T-cell (primary cell): Measurements from ENCODE around the gene MRGPRX3. TPM values are rescaled to one million over a fixed set of nuclear protein-coding genes. Genes with fewer than 3 reads are reported as not detected.

Source experiments
- ATAC-seq, 4 experiments: fragments of 200-7000 bp in 3 of 4; fragments of 150-1000 bp in 1 of 4; cut with Tn5 transposase; replicated peaks in 1 of 4; 1 replicate in 3 of 4; 2 replicates in 1 of 4; pipeline ENCODE4 v1.10.0; 2021; ENCODE audit warnings: moderate library complexity in 3 of 4, mild to moderate bottlenecking in 2 of 4, moderate number of reproducible peaks in 1 of 4
- CTCF ChIA-PET, 2 donors: fragments of 300-600 bp; sonication (Branson Sonifier 250); formaldehyde crosslinking; loops; one replicate each; lab custom pipeline; 2022; ENCODE audit warnings: antibody characterized with exemption in 2 of 2; lab: Charles Lee
- POLR2A ChIA-PET, 2 donors: fragments of 300-600 bp; sonication (Branson Sonifier 250); formaldehyde crosslinking; loops; one replicate each; lab custom pipeline; 2022; ENCODE audit warnings: antibody characterized with exemption in 2 of 2; lab: Charles Lee
- DNase-seq, 35 experiments: peaks; one replicate each; pipeline versions ENCODE4 v3.0.0 to v3.0.0-alpha.2; 2013 to 2023
- H3K27ac ChIP-seq: one replicate; pipeline ENCODE4 v1.5.1; 2013; ENCODE audit warnings: low read length
- H3K27me3 ChIP-seq, 2 experiments: replicated peaks in 1 of 2; 1 replicate in 1 of 2; 2 replicates in 1 of 2; pipeline versions ENCODE4 v1.6.1 to v1.7.0; 2013; ENCODE audit warnings: low read length in 1 of 2, mixed read lengths in 1 of 2; ENCODE audit not compliant: control insufficient read depth in 2 of 2, insufficient read depth in 2 of 2; ENCODE audit errors: extremely low read depth in 1 of 2
- H3K36me3 ChIP-seq, 2 donors: 1 replicate in 1 of 2; 2 replicates in 1 of 2; pipeline versions ENCODE4 v1.6.1 to v1.7.0; 2013; ENCODE audit warnings: low read length in 1 of 2; ENCODE audit not compliant: control insufficient read depth in 2 of 2, insufficient read depth in 1 of 2; ENCODE audit errors: extremely low read depth in 1 of 2
- H3K4me1 ChIP-seq, 2 experiments: 1 replicate in 1 of 2; 2 replicates in 1 of 2; pipeline versions ENCODE4 v1.6.1 to v1.7.0; 2013; ENCODE audit warnings: low read length in 2 of 2, mixed read lengths in 1 of 2; ENCODE audit not compliant: insufficient read depth in 2 of 2, control insufficient read depth in 1 of 2; ENCODE audit errors: extremely low read depth in 1 of 2
- H3K4me3 ChIP-seq, 2 donors: 1 replicate in 1 of 2; 2 replicates in 1 of 2; pipeline versions ENCODE4 v1.5.1 to v1.7.0; 2013; ENCODE audit warnings: mild to moderate bottlenecking in 2 of 2, low read length in 1 of 2, moderate library complexity in 1 of 2; ENCODE audit not compliant: control insufficient read depth in 1 of 2; ENCODE audit errors: extremely low read depth in 1 of 2
- H3K9me3 ChIP-seq: 2 replicates; pipeline ENCODE4 v1.7.0; 2013
- H3K27ac Mint-ChIP-seq, 2 donors: one replicate each; pipeline ENCODE4 v1.8.0; 2020 to 2021; ENCODE audit warnings: mild to moderate bottlenecking in 2 of 2, mixed read lengths in 2 of 2
- H3K27me3 Mint-ChIP-seq, 2 donors: one replicate each; pipeline ENCODE4 v1.8.0; 2021 to 2022; ENCODE audit warnings: mixed read lengths in 2 of 2
- H3K36me3 Mint-ChIP-seq: one replicate; pipeline ENCODE4 v1.8.0; 2021; ENCODE audit warnings: mixed read lengths
- H3K4me1 Mint-ChIP-seq, 3 donors: one replicate each; pipeline ENCODE4 v1.8.0; 2020 to 2022; ENCODE audit warnings: mixed read lengths in 3 of 3, mild to moderate bottlenecking in 1 of 3
- H3K4me3 Mint-ChIP-seq, 3 donors: one replicate each; pipeline ENCODE4 v1.8.0; 2020 to 2022; ENCODE audit warnings: mild to moderate bottlenecking in 3 of 3, mixed read lengths in 3 of 3, moderate library complexity in 3 of 3
- H3K9me3 Mint-ChIP-seq, 3 donors: one replicate each; pipeline ENCODE4 v1.8.0; 2020 to 2022; ENCODE audit warnings: mixed read lengths in 3 of 3
- WGBS: methylation state at CpG from one replicate; pipeline ENCODE4 v1.1.5; 2013; ENCODE audit warnings: missing lambda C conversion rate; ENCODE audit not compliant: insufficient coverage; 5-methylcytosine and 5-hydroxymethylcytosine counted together
- total RNA-seq, 35 experiments: library from RNA in 6 of 35; stranded (reverse) in 6 of 35; fragments of 120-200 nt in 1 of 35; gene quantifications; one replicate each; pipeline versions ENCODE4 v1.2.1 to v1.2.4 and lab custom pipeline; 2013 to 2026

Gene MRGPRX3
- total RNA-seq, 5 donors from 2014 or later (not counting 1 experiment from before 2014, with no cell fraction given), result not detected

- no peak overlapping the region for H3K27ac Mint-ChIP-seq
- WGBS, result no CpG with 5 or more reads among the region's 5 CpGs
- H3K4me3 Mint-ChIP-seq, result no peak overlapping the region
- no peak for DNase-seq
- H3K36me3 Mint-ChIP-seq, result no peaks in the 10 kb centered on the region
- Histone ChIP-seq H3K36me3 (no peaks in the 10 kb centered on the region), H3K4me1 (peaks cover 0 to 2% of the 10 kb centered on the region in 2 experiments), H3K27me3 (peaks cover 0 to 2% of the 10 kb centered on the region in 2 experiments), H3K4me3 (no peak overlapping the region), H3K27ac (no peak overlapping the region), H3K9me3 (no peaks in the 10 kb centered on the region)
- H3K27me3 Mint-ChIP-seq, result peaks cover 35 to 48% of the 10 kb centered on the region in 2 donors
- ChIA-PET POLR2A (no interaction called here), CTCF (interaction anchor here in 1 of 2 donors (0.5 kb wide), 1 partner anchor 663 kb away, joined by 4 read pairs; no protein-coding TSS in a partner anchor)
- peaks cover 6 to 8% (median 7%) of the 10 kb centered on the region in 3 donors for H3K4me1 Mint-ChIP-seq
- ATAC-seq, result no peak
- no peaks in the 10 kb centered on the region for H3K9me3 Mint-ChIP-seq
Observed at GRCh38 chr11:18144243-18144642, 11.9 kb downstream of the MRGPRX3 start.

DNA sequence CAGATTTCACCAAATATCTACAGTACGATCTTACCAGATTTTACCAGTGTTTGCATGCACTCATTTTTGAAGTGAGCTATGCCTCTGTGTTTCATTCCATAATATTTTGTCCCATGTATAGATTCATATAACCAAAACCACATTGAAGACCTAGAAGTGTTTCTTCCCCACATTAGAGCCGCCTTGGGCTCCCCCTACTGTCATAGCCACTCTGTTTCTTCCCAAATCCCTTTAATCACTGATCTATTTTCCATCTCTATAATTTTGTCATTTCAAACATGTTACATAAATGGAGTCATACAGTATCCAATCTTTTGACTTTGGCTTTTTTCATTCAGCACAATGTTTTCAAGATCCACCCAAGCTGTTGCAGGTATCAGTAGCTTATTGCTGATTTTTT, 12.7 kb downstream of the MRGPRX3 start:
- ChIA-PET CTCF (interaction anchor here in 1 of 2 donors (0.5 kb wide), 1 partner anchor 662 kb away, joined by 4 read pairs; no protein-coding TSS in a partner anchor), POLR2A (no interaction called here)
- H3K4me3 ChIP-seq, result no peak overlapping the region
- H3K27me3 ChIP-seq, result peaks cover 0 to 2% of the 10 kb centered on the region in 2 experiments
- no peak for ATAC-seq
- no peaks in the 10 kb centered on the region for H3K36me3 Mint-ChIP-seq
- H3K9me3 Mint-ChIP-seq, result no peaks in the 10 kb centered on the region
- peaks cover 38 to 48% of the 10 kb centered on the region in 2 donors for H3K27me3 Mint-ChIP-seq
- no peak overlapping the region for H3K4me3 Mint-ChIP-seq
- H3K4me1 ChIP-seq, result peaks cover 0 to 2% of the 10 kb centered on the region in 2 experiments
- 75% methylated on average over 2 of the region's 2 CpGs for WGBS
- no peak overlapping the region for H3K27ac Mint-ChIP-seq
- peaks cover 6 to 8% (median 7%) of the 10 kb centered on the region in 3 donors for H3K4me1 Mint-ChIP-seq
- no peaks in the 10 kb centered on the region for H3K9me3 ChIP-seq
- no peak overlapping the region for H3K27ac ChIP-seq
- DNase-seq, result no peak
- H3K36me3 ChIP-seq, result no peaks in the 10 kb centered on the region

- Mint-ChIP-seq H3K36me3 (no peaks in the 10 kb centered on the region), H3K4me3 (no peak overlapping the region), H3K9me3 (no peaks in the 10 kb centered on the region), H3K27ac (no peak overlapping the region), H3K27me3 (peaks cover 42 to 50% of the 10 kb centered on the region in 2 donors), H3K4me1 (peaks cover 6 to 8% (median 7%) of the 10 kb centered on the region in 3 donors)
- H3K4me3 ChIP-seq, result no peak overlapping the region
- DNase-seq (no peak), ATAC-seq (no peak)
- H3K4me1 ChIP-seq, result peaks cover 0 to 2% of the 10 kb centered on the region in 2 experiments
- no peak overlapping the region for H3K27ac ChIP-seq
- peaks cover 0 to 2% of the 10 kb centered on the region in 2 experiments for H3K27me3 ChIP-seq
- WGBS, result 9% methylated on average over 3 of the region's 3 CpGs
- H3K36me3 ChIP-seq, result no peaks in the 10 kb centered on the region
- ChIA-PET CTCF (no interaction called here), POLR2A (no interaction called here)
- H3K9me3 ChIP-seq, result no peaks in the 10 kb centered on the region
Observed at GRCh38 chr11:18145837-18146236, 13.5 kb downstream of the MRGPRX3 start.

GRCh38 chr11:18151581-18151980, 19.2 kb downstream of the MRGPRX3 start:
- H3K9me3 ChIP-seq, result no peaks in the 10 kb centered on the region
- DNase-seq (no peak), ATAC-seq (no peak)
- Mint-ChIP-seq H3K9me3 (peaks cover 0 to 2% (median 2%) of the 10 kb centered on the region in 3 donors), H3K4me3 (no peak overlapping the region), H3K4me1 (no peaks in the 10 kb centered on the region), H3K27ac (no peak overlapping the region), H3K27me3 (peaks cover 41 to 51% of the 10 kb centered on the region in 2 donors), H3K36me3 (no peaks in the 10 kb centered on the region)
- no peaks in the 10 kb centered on the region for H3K4me1 ChIP-seq
- POLR2A ChIA-PET, result no interaction called here
- WGBS, result 83% methylated on average over 1 of the region's 3 CpGs
- peaks cover 0 to 7% of the 10 kb centered on the region in 2 experiments for H3K27me3 ChIP-seq
- no peak overlapping the region for H3K4me3 ChIP-seq
- no peak overlapping the region for H3K27ac ChIP-seq
- no peaks in the 10 kb centered on the region for H3K36me3 ChIP-seq
- CTCF ChIA-PET, result no interaction called here

- H3K27me3 ChIP-seq, result peaks cover 0 to 4% of the 10 kb centered on the region in 2 experiments
- Mint-ChIP-seq H3K4me1 (peaks cover 0 to 3% (median 0%) of the 10 kb centered on the region in 3 donors), H3K27ac (no peak overlapping the region), H3K9me3 (peaks cover 0 to 7% (median 0%) of the 10 kb centered on the region in 3 donors), H3K27me3 (peaks cover 16 to 31% of the 10 kb centered on the region in 2 donors), H3K36me3 (no peaks in the 10 kb centered on the region), H3K4me3 (no peak overlapping the region)
- ChIA-PET CTCF (no interaction called here), POLR2A (no interaction called here)
- DNase-seq (no peak), ATAC-seq (no peak)
- no peak overlapping the region for H3K4me3 ChIP-seq
- no peaks in the 10 kb centered on the region for H3K36me3 ChIP-seq
- H3K9me3 ChIP-seq, result no peaks in the 10 kb centered on the region
- H3K4me1 ChIP-seq, result no peaks in the 10 kb centered on the region
- no peak overlapping the region for H3K27ac ChIP-seq
- no CpG with 5 or more reads among the region's 1 CpG for WGBS
Observed at GRCh38 chr11:18168372-18168771, 36.0 kb downstream of the MRGPRX3 start.

GRCh38 chr11:18171377-18172000, 39.1 kb downstream of the MRGPRX3 start:
- no peaks in the 10 kb centered on the region for H3K4me1 ChIP-seq
- no peaks in the 10 kb centered on the region for H3K4me1 Mint-ChIP-seq
- no peak overlapping the region for H3K27ac Mint-ChIP-seq
- no peak overlapping the region for H3K27ac ChIP-seq
- WGBS, result 62% methylated on average over 3 of the region's 4 CpGs
- peaks cover 23 to 36% of the 10 kb centered on the region in 2 donors for H3K27me3 Mint-ChIP-seq
- ChIA-PET CTCF (no interaction called here), POLR2A (no interaction called here)
- ATAC-seq, result no peak
- H3K27me3 ChIP-seq, result peaks cover 0 to 13% of the 10 kb centered on the region in 2 experiments
- DNase-seq, result peak in 2 of 35 experiments; percentile 2 to 25
- peaks cover 0 to 7% (median 0%) of the 10 kb centered on the region in 3 donors for H3K9me3 Mint-ChIP-seq
- H3K36me3 ChIP-seq, result no peaks in the 10 kb centered on the region
- no peaks in the 10 kb centered on the region for H3K36me3 Mint-ChIP-seq
- H3K4me3 ChIP-seq, result no peak overlapping the region
- H3K4me3 Mint-ChIP-seq, result no peak overlapping the region
- no peaks in the 10 kb centered on the region for H3K9me3 ChIP-seq
